Stimulated activated CD8-positive, alpha-beta memory T cell treated with anti-CD3 and anti-CD28 coated beads, Interleukin-7, amount 100 ng/mL, for 1 hour (primary cell): ENCODE measurements around the gene NUDT4.
"Not testable (repeated sequence)": the region's sequence is repeated elsewhere in the genome, so short reads cannot be mapped to it uniquely, and the experiment has no call there.

Experiments used
- DNase-seq, 2 donors: peaks; one replicate each; pipeline ENCODE4 v3.0.0-alpha.2; 2020; ENCODE audit warnings: low read depth in 2 of 2

The NUDT4 gene

DNA sequence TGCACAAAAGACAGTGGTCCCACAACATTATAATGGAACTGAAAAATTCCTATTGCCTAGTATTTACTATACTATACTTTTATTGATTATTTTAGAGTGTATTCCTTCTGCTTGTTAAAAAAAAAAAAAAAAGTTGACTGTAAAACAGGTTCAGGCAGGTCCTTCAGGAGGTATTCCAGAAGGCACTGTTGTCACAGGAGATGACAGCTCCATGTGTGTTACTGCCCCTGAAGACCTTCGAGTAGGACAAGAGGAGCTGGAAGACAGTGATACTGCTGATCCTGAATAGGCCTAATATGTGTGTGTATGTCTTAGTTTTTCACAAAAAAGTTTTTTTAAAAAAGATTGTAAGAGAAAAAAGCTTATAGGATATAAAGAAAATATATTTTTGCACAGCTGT lies 51.7 kb downstream of the NUDT4 start:
- no peak for DNase-seq

- no peak for DNase-seq
Observed at GRCh38 chr12:93429852-93430251, 52.1 kb downstream of the NUDT4 start.

- DNase-seq, result no peak
Observed at GRCh38 chr12:93430280-93430679, 52.6 kb downstream of the NUDT4 start.

DNA sequence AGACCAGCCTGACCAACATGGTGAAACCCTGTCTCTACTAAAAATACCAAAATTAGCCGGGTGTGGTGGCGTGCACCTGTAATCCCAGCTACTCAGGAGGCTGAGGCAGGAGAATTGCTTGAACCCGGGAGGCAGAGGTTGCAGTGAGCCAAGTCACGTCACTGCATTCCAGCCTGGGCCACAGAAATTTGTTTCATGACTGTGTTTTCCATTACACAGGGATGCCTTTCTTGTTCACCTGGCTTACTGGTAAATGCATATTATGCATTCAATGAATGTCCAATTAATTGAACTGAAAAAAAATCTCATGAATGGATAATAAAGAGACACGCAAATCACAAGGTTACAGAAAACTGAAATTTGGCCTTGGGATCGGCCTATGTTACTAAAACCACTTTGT lies 54.3 kb downstream of the NUDT4 start:
- DNase-seq, result not testable (repeated sequence)

- no peak for DNase-seq
Observed at GRCh38 chr12:93434256-93434865, 56.6 kb downstream of the NUDT4 start.

DNA sequence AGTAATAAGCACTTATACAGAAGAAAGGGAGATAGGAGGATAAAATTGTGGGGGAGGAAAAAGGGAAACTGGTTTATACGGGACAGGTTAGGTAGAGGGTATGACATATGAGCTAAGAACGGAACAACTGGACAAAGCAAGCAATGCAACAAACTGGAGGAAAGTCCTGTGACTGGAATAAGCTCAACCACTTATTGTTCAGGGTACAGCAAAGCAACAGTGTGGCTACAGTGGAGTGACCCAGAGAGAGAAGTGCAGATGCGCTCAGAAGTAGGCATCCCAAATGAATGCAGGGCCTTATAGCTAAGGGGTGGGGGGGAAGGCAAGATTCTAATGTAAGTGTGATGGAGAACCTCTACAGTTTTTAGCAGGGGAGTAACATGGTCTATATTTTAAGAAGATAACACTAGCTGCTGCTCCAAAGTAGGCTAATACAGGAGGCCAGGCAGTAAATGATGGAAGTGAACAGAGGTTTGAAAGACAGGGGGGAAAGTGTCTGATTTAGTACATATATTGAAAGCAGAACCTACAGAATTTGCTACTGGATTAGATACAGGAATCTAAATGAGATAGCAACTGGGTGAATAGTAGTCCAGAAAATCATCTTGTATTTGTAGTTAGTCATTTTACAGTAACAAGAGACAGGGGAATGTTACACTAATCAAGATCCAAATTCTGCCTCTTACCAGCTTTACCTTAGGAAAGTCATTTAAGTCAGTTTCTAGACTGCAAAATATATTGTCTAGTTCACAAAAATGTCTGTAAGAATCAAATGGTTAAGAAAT lies 60.7 kb downstream of the NUDT4 start:
- no peak for DNase-seq

DNA sequence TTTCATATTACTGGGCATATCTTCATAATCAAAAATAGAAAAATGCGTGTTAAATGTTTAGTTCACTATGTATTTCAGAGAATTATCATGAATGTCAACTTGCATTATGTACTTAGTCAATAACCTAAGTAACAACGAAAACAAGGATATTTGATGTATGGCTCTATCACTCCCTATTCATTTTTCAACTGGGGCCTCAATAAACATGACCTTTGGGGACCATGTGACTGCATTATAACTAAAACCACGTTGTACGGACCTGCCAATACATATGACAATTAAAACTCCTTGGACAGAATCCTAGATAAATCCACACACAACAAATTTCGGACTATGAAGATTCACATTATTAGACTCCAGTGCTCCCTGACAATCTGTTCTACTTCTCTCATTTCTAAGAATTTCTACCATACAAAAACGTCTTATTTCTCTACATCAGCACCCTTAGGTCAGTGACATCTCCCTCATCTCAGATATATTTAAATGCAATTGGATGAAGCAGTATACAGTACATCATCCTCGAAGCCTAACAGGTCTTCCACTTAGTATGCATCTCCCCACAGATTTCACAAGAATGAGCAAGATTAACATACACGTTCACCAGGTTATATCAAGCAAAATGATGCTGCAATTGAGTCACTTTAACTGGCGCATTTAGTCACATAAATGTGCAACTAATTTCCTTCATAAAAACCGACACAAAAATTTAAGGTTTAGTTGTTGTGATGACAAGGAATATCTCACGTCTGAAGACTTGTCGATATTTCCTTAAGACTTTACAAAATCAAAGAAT lies 62.5 kb downstream of the NUDT4 start:
- no peak for DNase-seq

DNA sequence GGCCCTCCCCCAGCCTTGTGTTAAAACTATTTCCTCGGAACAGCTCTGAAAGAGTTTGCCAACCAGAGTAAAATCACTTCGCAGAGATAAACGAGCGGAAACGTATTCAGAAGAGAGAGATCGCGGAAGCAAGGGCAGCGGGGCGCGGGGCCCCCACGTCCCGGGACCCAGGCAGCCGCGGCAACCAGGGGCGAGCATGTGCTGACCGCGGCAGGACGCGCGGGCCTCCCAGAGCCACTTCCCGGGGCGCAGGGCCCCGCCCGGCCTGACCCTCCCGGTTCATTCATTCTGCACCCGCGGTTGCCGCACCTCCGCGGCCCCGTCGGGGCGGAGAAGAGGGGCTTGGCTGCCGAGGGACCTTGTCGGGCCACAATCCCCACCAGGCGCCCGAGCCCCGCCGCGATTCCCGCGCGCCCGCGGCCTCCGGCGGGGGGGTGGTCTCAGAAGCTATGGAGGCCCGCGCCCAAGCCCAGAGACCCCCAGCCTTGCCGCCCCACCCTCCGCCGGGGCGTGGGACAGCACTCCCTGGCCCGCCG lies 63.4 kb downstream of the NUDT4 start:
- DNase-seq, result peak in 1 of 2 donors; percentile 8

DNA sequence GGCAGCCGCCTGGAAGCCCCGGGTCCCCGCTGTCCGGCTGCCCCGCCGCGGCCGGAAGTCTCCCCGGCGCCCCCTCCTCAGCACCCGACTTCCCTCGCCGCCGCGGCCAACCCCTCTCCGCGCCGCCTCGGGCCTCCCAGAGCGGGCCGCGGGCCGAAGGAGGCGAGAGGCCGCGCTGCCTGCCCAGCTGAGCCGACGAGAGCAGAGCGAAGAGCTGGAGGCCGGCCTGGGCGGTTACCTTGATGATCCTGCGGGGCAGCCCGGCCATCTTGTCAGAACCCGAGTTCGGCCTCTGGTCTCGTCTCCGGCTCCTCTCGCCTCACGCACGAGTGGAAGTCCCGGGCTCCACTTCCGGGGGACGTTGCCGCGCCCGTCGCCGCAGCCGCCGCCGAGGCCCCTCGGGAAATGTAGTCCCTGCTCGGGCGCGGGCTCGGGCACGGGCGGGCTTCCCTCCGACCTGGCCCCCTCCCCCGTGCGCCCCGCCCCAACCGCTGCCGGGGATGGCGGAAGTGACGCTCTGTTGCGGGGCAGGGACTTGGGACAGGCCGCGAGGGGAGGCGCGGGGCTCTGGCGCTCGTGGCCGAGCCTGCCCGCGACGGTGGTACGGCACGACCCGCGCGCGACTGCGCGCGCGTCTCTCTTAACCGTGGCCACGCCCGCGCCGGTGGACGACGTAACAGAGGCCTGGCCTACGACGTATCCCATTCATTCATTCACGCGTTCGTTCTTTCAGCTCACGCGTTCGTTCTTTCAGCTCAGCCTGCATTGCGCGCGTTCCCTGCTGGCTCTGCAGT lies 64.1 kb downstream of the NUDT4 start, which contains the start of gene UBE2N:
UBE2N (minus strand) TSS at position 331 of the 794 bp plus-strand sequence; CDS start at position 268, 63 bp downstream.
- peak; percentile 89 to 91 for DNase-seq

DNA sequence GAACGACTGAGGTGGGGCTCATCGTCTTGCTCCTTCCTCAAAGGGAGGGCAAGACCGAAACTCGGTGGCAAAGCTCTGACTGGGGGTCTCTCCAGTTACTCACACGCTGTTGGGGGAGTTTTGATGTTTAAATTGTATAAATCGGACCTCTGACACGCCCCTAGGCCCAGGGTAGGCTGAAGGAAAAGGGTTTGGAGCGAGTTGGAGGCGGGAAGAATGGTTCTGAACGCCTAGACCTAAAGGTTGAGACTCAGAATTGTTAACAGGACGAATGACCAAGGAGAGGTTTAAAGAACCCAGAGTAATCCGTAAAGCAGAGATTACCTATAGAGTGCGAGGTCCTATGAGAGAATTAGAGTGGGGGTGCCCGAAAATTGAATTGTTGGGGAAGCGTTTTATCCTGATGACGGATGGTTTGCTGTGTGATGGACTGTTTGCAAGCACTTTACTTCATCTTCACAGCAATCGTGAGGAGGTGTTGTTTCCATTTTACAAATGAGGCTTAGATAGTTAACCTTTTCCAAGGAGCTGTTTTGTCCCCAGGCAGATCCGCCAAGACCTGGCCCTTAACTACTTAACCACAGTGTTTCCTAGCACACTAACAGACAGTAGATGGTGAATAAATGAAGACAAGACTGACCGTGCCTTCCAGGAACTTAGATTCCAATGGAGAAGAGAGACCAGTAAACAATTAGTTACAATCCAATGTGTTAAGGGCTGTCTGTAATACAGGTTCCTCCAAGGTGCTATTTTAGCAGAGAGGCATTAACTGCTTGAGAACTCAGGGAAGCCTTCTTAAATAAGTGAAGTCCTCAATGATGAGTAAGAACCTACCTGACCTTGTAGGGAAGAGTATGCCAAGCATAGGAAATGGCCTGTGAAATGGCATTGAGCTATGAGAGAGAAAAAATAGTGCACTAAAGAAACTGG lies 65.0 kb downstream of the NUDT4 start:
- no peak for DNase-seq

DNA sequence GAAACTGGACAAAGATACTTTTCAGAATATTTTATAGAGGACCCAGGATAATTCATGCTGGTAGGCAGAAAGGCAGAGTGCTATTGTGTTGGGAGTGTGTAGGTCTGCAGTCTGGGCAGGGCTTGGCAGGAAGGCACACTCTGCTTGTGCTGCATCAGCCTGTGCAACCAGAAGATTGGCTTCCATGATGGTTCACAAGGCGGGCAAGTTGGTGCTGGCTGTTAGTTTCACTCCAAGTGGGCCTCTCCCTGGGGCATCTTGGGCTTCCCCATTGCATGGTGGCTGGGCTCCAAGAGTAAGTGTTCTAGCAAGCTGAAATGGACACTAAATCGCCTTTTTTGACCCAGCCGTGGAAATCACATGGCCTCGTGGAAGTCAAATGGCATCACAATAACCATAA lies 65.9 kb downstream of the NUDT4 start:
- no peak for DNase-seq

- no peak for DNase-seq
Observed at GRCh38 chr12:93447555-93448290, 70.0 kb downstream of the NUDT4 start.

- no peak for DNase-seq
Observed at GRCh38 chr12:93448796-93449195, 71.1 kb downstream of the NUDT4 start.

- no peak for DNase-seq
Observed at GRCh38 chr12:93449277-93449676, 71.6 kb downstream of the NUDT4 start.

GRCh38 chr12:93451423-93452158 lies 73.9 kb downstream of the NUDT4 start:
- DNase-seq, result no peak

DNA sequence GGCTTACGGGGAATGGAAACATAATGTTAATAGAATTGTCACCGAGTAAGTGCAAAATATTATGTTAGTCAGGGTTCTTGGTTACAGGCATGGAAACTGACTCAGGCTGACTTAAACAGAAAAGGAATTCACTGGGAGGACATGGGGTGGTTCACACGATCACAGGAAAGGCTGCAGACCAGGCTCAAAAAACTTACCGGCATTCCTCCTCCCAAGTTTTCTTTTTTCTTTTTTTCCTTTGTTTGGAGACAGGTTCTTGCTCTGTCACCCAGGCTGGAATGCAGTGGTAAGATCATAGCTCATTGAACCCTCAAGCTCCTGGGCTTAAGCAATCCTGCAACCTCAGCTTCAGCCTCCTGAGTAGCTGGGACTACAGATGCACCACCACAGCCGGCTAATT lies 75.9 kb downstream of the NUDT4 start:
- no peak for DNase-seq

- DNase-seq, result no peak
Observed at GRCh38 chr12:93456077-93456476, 78.4 kb downstream of the NUDT4 start.
